HEK293 (cell line): ENCODE measurements around the gene CRY1.

Experiments used
- AEBP2 ChIP-seq: fragments of 450-650 bp; formaldehyde crosslinking; IDR thresholded peaks from 2 replicates; pipeline ENCODE4 v1.5.1; 2016; ENCODE audit warnings: missing biosample characterization, missing genetic modification characterization, borderline replicate concordance
- BCL6B ChIP-seq: fragments of 450-650 bp; formaldehyde crosslinking; IDR thresholded peaks from 2 replicates; pipeline ENCODE4 v1.5.1; 2017; ENCODE audit warnings: missing biosample characterization, missing genetic modification characterization
- GLI4 ChIP-seq: fragments of 450-650 bp; formaldehyde crosslinking; IDR thresholded peaks from 2 replicates; pipeline ENCODE4 v1.5.1; 2016; ENCODE audit warnings: missing biosample characterization, missing genetic modification characterization
- HOXD13 ChIP-seq: sonication (generic); formaldehyde crosslinking; IDR thresholded peaks from 2 replicates; pipeline ENCODE4 v1.8.0; 2022; ENCODE audit warnings: missing genetic modification reagents, borderline replicate concordance
- KLF17 ChIP-seq: fragments of 450-650 bp; formaldehyde crosslinking; IDR thresholded peaks from 2 replicates; pipeline ENCODE4 v1.5.1; 2016; ENCODE audit warnings: missing biosample characterization, missing genetic modification characterization
- PATZ1 ChIP-seq: fragments of 450-650 bp; formaldehyde crosslinking; IDR thresholded peaks from 2 replicates; pipeline ENCODE4 v1.5.1; 2016; ENCODE audit warnings: missing biosample characterization, missing genetic modification characterization
- PRDM6 ChIP-seq: fragments of 450-650 bp; formaldehyde crosslinking; IDR thresholded peaks from 2 replicates; pipeline ENCODE4 v1.5.1; 2017; ENCODE audit warnings: missing biosample characterization, missing genetic modification characterization
- RBAK ChIP-seq: fragments of 450-650 bp; formaldehyde crosslinking; IDR thresholded peaks from 2 replicates; pipeline ENCODE4 v1.5.1; 2016; ENCODE audit warnings: missing biosample characterization, missing genetic modification characterization
- YY2 ChIP-seq: fragments of 450-650 bp; formaldehyde crosslinking; IDR thresholded peaks from 2 replicates; pipeline ENCODE4 v1.5.1; 2016; ENCODE audit warnings: missing biosample characterization, missing genetic modification characterization
- ZBTB20 ChIP-seq: fragments of 450-650 bp; formaldehyde crosslinking; IDR thresholded peaks from 2 replicates; pipeline ENCODE4 v1.5.1; 2016; ENCODE audit warnings: missing biosample characterization, missing genetic modification characterization
- ZNF140 ChIP-seq: fragments of 450-650 bp; formaldehyde crosslinking; IDR thresholded peaks from 2 replicates; pipeline ENCODE4 v1.5.1; 2016; ENCODE audit warnings: missing biosample characterization, missing genetic modification characterization
- ZNF184 ChIP-seq: fragments of 450-650 bp; IDR thresholded peaks from 2 replicates; pipeline ENCODE4 v1.5.1; 2018; ENCODE audit warnings: missing biosample characterization, mild to moderate bottlenecking, missing genetic modification characterization
- ZNF2 ChIP-seq: fragments of 450-650 bp; formaldehyde crosslinking; IDR thresholded peaks from 2 replicates; pipeline ENCODE4 v1.5.1; 2016; ENCODE audit warnings: missing biosample characterization, missing genetic modification characterization
- ZNF223 ChIP-seq: fragments of 450-650 bp; formaldehyde crosslinking; IDR thresholded peaks from 2 replicates; pipeline ENCODE4 v1.5.1; 2016; ENCODE audit warnings: missing biosample characterization, missing genetic modification characterization
- ZNF280C ChIP-seq: fragments of 450-650 bp; formaldehyde crosslinking; IDR thresholded peaks from 2 replicates; pipeline ENCODE4 v1.5.1; 2016; ENCODE audit warnings: missing biosample characterization, missing genetic modification characterization
- ZNF354C ChIP-seq: fragments of 450-650 bp; formaldehyde crosslinking; IDR thresholded peaks from 2 replicates; pipeline ENCODE4 v1.5.1; 2016; ENCODE audit warnings: missing biosample characterization, missing genetic modification characterization, low read depth, borderline replicate concordance
- ZNF362 ChIP-seq: fragments of 450-650 bp; formaldehyde crosslinking; IDR thresholded peaks from 2 replicates; pipeline ENCODE4 v1.5.1; 2016; ENCODE audit warnings: missing biosample characterization, missing genetic modification characterization
- ZNF544 ChIP-seq: fragments of 450-650 bp; formaldehyde crosslinking; IDR thresholded peaks from 2 replicates; pipeline ENCODE4 v1.5.0; 2017; ENCODE audit warnings: missing biosample characterization, missing genetic modification characterization
- ZNF596 ChIP-seq: fragments of 450-650 bp; IDR thresholded peaks from 2 replicates; pipeline ENCODE4 v1.5.0; 2018; ENCODE audit warnings: missing biosample characterization, mild to moderate bottlenecking, missing genetic modification characterization, moderate library complexity
- ZNF626 ChIP-seq: fragments of 450-650 bp; sonication (Bioruptor Pico); formaldehyde crosslinking; IDR thresholded peaks from 2 replicates; pipeline ENCODE4 v1.5.1; 2018; ENCODE audit warnings: missing biosample characterization, missing genetic modification characterization, inconsistent platforms
- ZNF639 ChIP-seq: fragments of 450-650 bp; formaldehyde crosslinking; IDR thresholded peaks from 2 replicates; pipeline ENCODE4 v1.5.1; 2016; ENCODE audit warnings: missing biosample characterization, missing genetic modification characterization
- ZNF707 ChIP-seq: fragments of 450-650 bp; formaldehyde crosslinking; IDR thresholded peaks from 2 replicates; pipeline ENCODE4 v1.5.1; 2016; ENCODE audit warnings: missing biosample characterization, missing genetic modification characterization
- ZNF768 ChIP-seq: fragments of 450-650 bp; formaldehyde crosslinking; IDR thresholded peaks from 2 replicates; pipeline ENCODE4 v1.5.1; 2018; ENCODE audit warnings: missing biosample characterization, mild to moderate bottlenecking, missing genetic modification characterization
- ZNF785 ChIP-seq: fragments of 450-650 bp; formaldehyde crosslinking; IDR thresholded peaks from 2 replicates; pipeline ENCODE4 v1.5.1; 2016; ENCODE audit warnings: missing biosample characterization, missing genetic modification characterization
- ZSCAN23 ChIP-seq: fragments of 450-650 bp; formaldehyde crosslinking; IDR thresholded peaks from 2 replicates; pipeline ENCODE4 v1.5.1; 2016; ENCODE audit warnings: missing biosample characterization, missing genetic modification characterization
- ZSCAN5A ChIP-seq: fragments of 450-650 bp; formaldehyde crosslinking; IDR thresholded peaks from 2 replicates; pipeline ENCODE4 v1.5.1; 2016; ENCODE audit warnings: missing biosample characterization, missing genetic modification characterization

CRY1 gene

GRCh38 chr12:107091989-107092641, 1.2 kb downstream of the CRY1 start (continued):
- no peak for TF ChIP-seq ZNF626 (tag by site-specific recombination)
- no peak for TF ChIP-seq ZNF362 (tag by site-specific recombination)
- TF ChIP-seq PRDM6, result peak; percentile 87
- TF ChIP-seq ZNF785 (tag by site-specific recombination), result no peak
- no peak for TF ChIP-seq ZSCAN23 (tag by site-specific recombination)
- TF ChIP-seq ZSCAN5A (tag by site-specific recombination), result no peak
- TF ChIP-seq ZBTB20, result no peak
- TF ChIP-seq PATZ1 (tag by site-specific recombination), result no peak
- TF ChIP-seq BCL6B, result peak; percentile 100
- TF ChIP-seq ZNF354C (tag by site-specific recombination), result no peak
- no peak for TF ChIP-seq ZNF768 (tag by site-specific recombination)
- no peak for TF ChIP-seq ZNF140 (tag by site-specific recombination)
- no peak for TF ChIP-seq ZNF707 (tag by site-specific recombination)
- no peak for TF ChIP-seq ZNF639 (tag by site-specific recombination)
- no peak for TF ChIP-seq YY2 (tag by site-specific recombination)
- no peak for TF ChIP-seq ZNF280C
- no peak for TF ChIP-seq GLI4 (tag by site-specific recombination)
- no peak for TF ChIP-seq ZNF544 (tag by site-specific recombination)
- TF ChIP-seq ZNF2, result peak; percentile 85; the same call in 1 of the 2 replicates
- TF ChIP-seq ZNF596 (tag by site-specific recombination), result no peak
- TF ChIP-seq AEBP2 (tag by site-specific recombination), result no peak
- TF ChIP-seq KLF17 (tag by site-specific recombination), result no peak
- TF ChIP-seq RBAK (tag by site-specific recombination), result no peak
- no peak for TF ChIP-seq HOXD13 (CRISPR knock-in tag)
- 0 out of 2 replicates have a peak, but pooled peaks have one; percentile 32 for TF ChIP-seq ZNF184 (tag by site-specific recombination)
- TF ChIP-seq ZNF223, result no peak
